Measurements from ENCODE around the gene ZNG1F.
"Not testable (repeated sequence)": the region's sequence is repeated elsewhere in the genome, so short reads cannot be mapped to it uniquely, and the experiment has no call there.

Gene ZNG1F

GRCh38 chr9:41124250-41125108 lies 64.6 kb downstream of the ZNG1F start:
- not testable (repeated sequence) for H3K4me3 ChIP-seq (ENCODE audit: low read length); DNase-seq (ENCODE audit: low read depth, low spot score)

DNA sequence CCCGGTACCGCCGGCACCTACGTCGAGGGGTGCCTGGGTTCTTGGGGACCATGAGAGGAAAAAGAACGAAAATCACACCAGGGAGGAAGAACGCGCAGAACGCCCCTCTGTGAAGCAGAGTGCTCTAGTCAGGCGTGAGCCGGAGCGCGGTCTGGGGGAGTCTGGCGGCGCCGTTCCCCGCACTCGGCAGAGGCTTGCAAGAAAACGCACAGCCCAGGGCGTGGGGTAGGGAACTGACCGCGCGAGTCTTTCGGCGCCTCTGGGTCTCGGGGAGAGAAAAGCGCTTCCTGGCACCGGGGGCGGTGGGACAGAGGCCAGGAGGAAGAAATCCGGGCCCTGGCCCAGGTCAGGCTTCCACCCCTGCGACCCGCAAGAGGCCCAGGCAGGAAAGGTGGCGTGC lies 65.3 kb downstream of the ZNG1F start:
- H3K4me3 ChIP-seq (ENCODE audit: low read length); DNase-seq (ENCODE audit: low read depth, low spot score): not testable (repeated sequence)

GRCh38 chr9:41123396-41123795 lies 65.7 kb downstream of the ZNG1F start:
- H3K4me3 ChIP-seq (ENCODE audit: low read length); DNase-seq (ENCODE audit: low read depth, low spot score): not testable (repeated sequence)

- H3K4me3 ChIP-seq (ENCODE audit: low read length); DNase-seq (ENCODE audit: low read depth, low spot score): not testable (repeated sequence)
Measured at GRCh38 chr9:41120696-41121095, 68.4 kb downstream of the ZNG1F start.

DNA sequence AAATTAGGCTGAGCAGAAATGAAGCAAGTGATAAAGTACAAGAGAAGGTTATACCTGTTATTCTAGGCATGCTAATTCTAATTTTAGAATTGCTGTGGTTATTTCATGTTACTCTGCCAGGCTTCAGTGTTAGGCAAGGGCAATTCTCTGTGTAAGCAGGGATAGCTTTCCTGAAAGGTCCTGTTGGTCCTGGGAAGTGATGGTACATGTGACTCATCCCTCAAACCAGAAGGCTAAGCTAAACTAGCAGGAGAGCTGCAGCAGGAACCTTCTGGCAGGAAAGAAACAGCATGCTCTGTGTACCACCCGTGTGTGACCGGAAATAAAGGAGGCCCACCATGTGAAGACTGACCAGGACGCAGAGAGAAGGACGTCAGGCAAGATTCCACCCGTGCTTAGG lies 69.4 kb downstream of the ZNG1F start:
- DNase-seq (ENCODE audit: low read depth, low spot score); H3K4me3 ChIP-seq (ENCODE audit: low read length): not testable (repeated sequence)

DNA sequence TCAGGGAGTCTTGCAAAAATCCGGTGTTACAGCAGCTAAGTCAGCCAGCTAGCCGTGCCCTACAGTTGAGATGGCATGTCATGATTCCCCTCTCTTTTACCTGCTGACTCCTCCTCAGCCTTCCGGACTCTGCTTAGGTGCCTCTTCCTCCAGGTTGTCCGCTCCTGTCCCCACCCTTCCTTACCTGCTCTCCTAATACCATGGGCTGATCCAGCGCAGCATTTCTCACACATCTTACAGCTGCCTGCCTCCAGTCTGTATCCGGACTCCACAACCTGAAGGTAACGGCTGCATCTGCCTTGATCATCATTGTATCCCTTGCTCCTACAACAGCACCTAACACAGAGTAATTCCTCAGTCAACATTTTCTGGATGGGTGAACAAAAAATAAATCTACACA lies 69.8 kb downstream of the ZNG1F start:
- DNase-seq (ENCODE audit: low read depth, low spot score); H3K4me3 ChIP-seq (ENCODE audit: low read length): not testable (repeated sequence)

DNA sequence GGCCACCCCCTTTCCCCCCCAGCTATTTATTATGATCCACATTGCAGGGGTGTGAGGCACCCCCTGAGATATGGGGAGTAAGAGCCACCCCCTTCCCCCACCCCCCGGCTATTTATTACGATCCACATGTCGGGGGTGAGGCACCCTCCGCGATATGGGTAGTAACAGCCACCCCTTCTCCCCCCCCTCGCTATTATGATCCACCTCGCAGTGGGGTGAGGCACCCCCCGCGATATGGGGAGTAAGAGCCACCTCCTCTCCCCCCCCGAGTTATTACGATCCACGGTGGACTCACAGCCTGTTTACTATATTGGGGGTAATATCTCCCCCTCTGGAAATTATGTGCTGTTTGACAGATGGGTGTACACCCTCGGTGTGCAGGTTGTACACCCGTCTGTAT lies 75.8 kb downstream of the ZNG1F start:
- not testable (repeated sequence) for H3K4me3 ChIP-seq (ENCODE audit: low read length); DNase-seq (ENCODE audit: low read depth, low spot score)

DNA sequence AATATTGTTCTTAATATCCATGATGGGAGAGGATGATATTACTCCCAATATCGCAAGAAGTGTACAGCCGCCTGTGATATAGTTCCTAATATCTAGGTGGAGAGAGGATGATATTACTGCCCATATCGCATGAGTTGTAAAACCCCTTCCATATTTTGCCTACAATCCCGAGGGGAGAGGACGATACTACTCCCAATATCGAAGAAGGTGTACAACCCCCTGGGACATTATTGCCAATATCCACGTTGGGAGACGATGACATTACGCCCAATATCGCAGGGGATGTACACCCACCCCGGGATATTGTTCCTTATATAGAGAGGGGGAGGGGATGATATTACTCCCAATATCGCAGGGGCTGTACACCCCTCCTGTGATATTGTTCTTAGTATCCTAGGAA lies 77.7 kb downstream of the ZNG1F start:
- not testable (repeated sequence) for DNase-seq (ENCODE audit: low read depth, low spot score); H3K4me3 ChIP-seq (ENCODE audit: low read length)

- H3K4me3 ChIP-seq (ENCODE audit: low read length); DNase-seq (ENCODE audit: low read depth, low spot score): not testable (repeated sequence)
Measured at GRCh38 chr9:41110913-41111312, 78.2 kb downstream of the ZNG1F start.

DNA sequence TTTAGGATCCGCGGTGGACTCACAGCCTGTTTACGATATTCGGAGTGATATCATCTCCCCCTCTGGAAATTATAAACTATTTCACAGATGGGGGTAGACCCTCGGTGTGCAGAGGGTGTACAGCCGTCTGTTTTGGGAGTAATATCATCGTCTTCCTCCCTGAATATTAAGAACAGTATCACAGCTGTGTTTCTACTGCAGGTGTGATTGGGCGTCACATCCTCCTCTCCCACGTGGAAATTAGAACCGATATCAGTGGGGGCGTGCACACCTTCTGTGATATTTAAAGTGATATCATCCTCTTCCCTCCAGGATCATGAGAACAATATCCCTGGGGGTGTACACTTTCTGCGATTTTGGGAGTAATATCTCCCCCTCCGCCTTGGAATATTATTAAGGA lies 79.9 kb downstream of the ZNG1F start:
- not testable (repeated sequence) for H3K4me3 ChIP-seq (ENCODE audit: low read length); DNase-seq (ENCODE audit: low read depth, low spot score)

GRCh38 chr9:41108816-41109215 lies 80.3 kb downstream of the ZNG1F start:
- not testable (repeated sequence) for DNase-seq (ENCODE audit: low read depth, low spot score); H3K4me3 ChIP-seq (ENCODE audit: low read length)

DNA sequence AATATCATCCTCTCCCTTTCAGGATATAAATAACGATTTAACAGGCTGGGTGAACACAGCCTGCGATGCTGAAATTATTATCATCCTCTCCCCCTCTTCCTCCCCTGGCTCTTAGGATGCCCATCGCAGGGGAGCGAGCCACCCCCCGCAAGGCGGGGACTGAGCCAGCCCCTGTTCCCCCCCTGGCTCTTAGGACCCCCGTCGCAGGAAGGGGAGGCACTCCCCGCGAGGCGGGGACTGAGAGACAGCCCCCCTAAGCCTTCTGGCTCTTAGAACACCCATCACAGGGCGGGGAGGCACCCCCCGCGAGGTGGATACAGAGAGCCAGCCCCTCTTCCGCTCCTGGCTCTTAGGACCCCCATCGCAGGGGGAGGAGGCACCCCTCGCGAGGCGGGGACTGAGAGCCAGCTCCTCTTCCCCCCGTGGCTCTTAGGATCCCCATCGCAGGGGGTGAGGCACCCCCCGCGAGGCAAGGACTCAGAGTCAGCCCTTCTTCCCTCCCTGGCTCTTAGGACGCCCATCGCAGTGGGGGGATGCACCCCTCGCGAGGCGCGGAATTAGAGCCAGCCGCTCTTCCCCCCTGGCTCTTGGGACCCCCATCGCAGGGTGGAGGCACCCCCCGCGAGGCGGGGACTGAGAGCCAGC lies 82.5 kb downstream of the ZNG1F start:
- DNase-seq (ENCODE audit: low read depth, low spot score); H3K4me3 ChIP-seq (ENCODE audit: low read length): not testable (repeated sequence)

GRCh38 chr9:41105557-41106253 lies 83.4 kb downstream of the ZNG1F start:
- not testable (repeated sequence) for H3K4me3 ChIP-seq (ENCODE audit: low read length); DNase-seq (ENCODE audit: low read depth, low spot score)

DNA sequence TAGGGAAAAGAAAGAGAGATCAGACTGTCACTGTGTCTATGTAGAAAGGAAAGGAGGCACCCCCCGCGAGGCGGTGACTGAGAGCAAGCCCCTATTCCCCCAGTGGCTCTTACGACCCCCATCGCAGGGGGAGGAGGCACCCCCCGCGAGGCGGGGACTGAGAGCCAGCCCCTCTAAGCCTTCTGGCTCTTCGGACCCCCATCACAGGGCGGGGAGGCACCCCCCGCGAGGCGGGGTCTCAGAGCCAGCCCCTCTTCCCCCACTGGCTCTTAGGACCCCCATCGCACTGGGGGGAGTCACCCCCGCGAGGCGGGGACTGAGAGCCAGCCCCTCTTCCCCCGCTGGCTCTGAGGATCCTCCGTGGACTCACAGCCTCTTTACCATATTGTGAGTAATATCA lies 84.6 kb downstream of the ZNG1F start:
- not testable (repeated sequence) for DNase-seq (ENCODE audit: low read depth, low spot score); H3K4me3 ChIP-seq (ENCODE audit: low read length)

- H3K4me3 ChIP-seq (ENCODE audit: low read length); DNase-seq (ENCODE audit: low read depth, low spot score): not testable (repeated sequence)
Measured at GRCh38 chr9:41100508-41100907, 88.6 kb downstream of the ZNG1F start.

DNA sequence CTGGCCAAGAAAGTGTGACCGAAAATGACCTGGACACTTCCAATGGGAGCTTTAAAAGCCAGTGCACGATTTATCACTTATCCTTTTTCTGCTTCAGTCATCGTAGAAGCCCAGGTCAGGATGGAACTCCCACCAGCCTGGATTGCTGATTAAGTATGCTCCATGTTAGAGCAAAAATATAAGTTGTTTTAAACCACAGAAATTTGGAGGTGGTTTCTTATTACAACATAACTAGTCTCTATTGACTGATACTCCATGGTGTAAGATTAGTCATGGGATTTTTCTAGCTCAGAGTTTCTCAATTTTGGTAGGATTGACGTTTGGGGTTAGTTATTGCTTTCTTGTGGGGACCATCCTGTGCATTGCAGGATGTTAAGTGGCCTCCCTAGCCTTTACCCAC lies 90.4 kb downstream of the ZNG1F start:
- not testable (repeated sequence) for H3K4me3 ChIP-seq (ENCODE audit: low read length); DNase-seq (ENCODE audit: low read depth, low spot score)

DNA sequence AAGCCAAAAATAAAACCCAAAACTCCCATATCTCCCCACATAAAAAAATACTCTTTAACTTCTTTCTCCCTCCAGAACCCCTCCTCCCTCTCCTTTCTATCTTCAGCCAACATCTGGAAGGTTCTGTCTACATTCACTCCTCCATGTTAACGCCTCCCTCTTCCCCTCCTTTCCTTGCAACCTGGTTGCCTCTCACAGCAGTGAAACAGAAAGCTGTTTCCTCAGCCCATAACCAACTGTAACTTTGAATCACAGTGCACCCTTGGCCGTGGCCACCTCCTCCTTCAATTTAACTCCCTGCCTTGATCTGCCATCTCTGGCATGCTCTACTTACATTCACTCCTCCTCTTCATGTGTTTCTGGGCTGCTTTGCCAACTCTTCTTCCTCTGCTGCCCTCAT lies 94.1 kb downstream of the ZNG1F start:
- DNase-seq (ENCODE audit: low read depth, low spot score); H3K4me3 ChIP-seq (ENCODE audit: low read length): not testable (repeated sequence)

GRCh38 chr9:41094010-41094773 lies 94.9 kb downstream of the ZNG1F start:
- not testable (repeated sequence) for H3K4me3 ChIP-seq (ENCODE audit: low read length); DNase-seq (ENCODE audit: low read depth, low spot score)

DNA sequence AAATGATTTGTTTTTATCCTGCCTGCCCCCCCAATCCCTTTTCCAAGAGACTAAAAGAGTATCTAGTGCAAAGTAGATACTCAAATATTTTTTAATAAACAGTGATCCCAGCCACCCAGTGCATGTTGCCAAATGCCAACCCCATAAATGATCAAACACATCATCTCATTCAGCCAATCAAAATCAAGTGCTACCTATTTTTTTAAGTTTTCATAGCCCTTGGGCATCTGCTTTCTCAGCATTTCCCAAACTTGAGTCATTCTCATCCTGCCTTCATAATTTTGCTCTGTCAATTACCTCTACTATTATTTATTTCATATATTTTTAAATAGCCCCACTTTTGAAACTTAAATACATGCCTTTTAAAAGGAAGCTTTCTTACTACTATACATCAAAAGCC lies 98.2 kb downstream of the ZNG1F start:
- not testable (repeated sequence) for H3K4me3 ChIP-seq (ENCODE audit: low read length); DNase-seq (ENCODE audit: low read depth, low spot score)
